A549 (cell line): Measurements from ENCODE around the gene IPO7.

Source experiments
- CTCF ChIP-seq: fragments of >200 bp; sonication (Bioruptor Twin); formaldehyde crosslinking; IDR thresholded peaks from 3 replicates; pipeline ENCODE4 v1.5.1; 2016
- ELK1 ChIP-seq: fragments of 150-350 bp; IDR thresholded peaks from 2 replicates; pipeline ENCODE4 v1.6.1; 2014; ENCODE audit warnings: low read depth, mild to moderate bottlenecking, low read length
- MYC ChIP-seq: IDR thresholded peaks from 2 replicates; pipeline ENCODE4 v1.6.1; 2012; ENCODE audit warnings: mild to moderate bottlenecking, inconsistent platforms, low read length, improper control_type of control experiment, borderline replicate concordance
- POLR2A ChIP-seq: IDR thresholded peaks from 2 replicates; pipeline ENCODE4 v1.6.1; 2012; ENCODE audit warnings: mild to moderate bottlenecking, low read length
- ZFP36 ChIP-seq: fragments of 450-650 bp; IDR thresholded peaks from 2 replicates; pipeline ENCODE4 v1.6.1; 2014; ENCODE audit warnings: borderline replicate concordance; ENCODE audit not compliant: partially characterized antibody

GRCh38 chr11:9362393-9362863, 22.0 kb upstream of the IPO7 start:
- TF ChIP-seq POLR2A (no peak), MYC (no peak), CTCF (no peak), ELK1 (no peak), ZFP36 (no peak)
